Measurements from ENCODE around the gene TCERG1L. TPM values are rescaled to one million over a fixed set of nuclear protein-coding genes. Genes with fewer than 3 reads are reported as not detected.

Gene TCERG1L
- total RNA-seq, 1 experiment from 2014 or later, result not detected

DNA sequence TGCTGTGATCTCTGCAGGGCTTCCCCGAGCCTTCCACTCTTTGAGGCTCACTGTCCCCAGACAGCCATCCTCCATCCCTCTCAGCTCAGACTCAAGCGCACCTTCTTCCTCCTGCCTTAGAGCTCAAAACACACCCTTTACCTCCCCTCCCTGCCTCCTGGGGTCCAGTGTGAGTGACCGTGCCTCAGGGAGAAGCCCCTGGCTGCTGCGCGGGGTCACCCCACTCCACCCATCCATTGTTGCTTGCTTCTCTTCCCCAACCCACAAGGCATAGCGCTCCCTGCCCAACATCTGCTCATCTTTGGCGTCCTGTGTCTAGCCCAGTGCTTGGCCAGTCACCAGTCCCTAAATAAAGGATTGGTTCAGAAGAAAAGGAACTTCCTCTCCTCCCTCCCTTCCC lies 170.3 kb downstream of the TCERG1L start:
- TF ChIP-seq, protein P1, sequence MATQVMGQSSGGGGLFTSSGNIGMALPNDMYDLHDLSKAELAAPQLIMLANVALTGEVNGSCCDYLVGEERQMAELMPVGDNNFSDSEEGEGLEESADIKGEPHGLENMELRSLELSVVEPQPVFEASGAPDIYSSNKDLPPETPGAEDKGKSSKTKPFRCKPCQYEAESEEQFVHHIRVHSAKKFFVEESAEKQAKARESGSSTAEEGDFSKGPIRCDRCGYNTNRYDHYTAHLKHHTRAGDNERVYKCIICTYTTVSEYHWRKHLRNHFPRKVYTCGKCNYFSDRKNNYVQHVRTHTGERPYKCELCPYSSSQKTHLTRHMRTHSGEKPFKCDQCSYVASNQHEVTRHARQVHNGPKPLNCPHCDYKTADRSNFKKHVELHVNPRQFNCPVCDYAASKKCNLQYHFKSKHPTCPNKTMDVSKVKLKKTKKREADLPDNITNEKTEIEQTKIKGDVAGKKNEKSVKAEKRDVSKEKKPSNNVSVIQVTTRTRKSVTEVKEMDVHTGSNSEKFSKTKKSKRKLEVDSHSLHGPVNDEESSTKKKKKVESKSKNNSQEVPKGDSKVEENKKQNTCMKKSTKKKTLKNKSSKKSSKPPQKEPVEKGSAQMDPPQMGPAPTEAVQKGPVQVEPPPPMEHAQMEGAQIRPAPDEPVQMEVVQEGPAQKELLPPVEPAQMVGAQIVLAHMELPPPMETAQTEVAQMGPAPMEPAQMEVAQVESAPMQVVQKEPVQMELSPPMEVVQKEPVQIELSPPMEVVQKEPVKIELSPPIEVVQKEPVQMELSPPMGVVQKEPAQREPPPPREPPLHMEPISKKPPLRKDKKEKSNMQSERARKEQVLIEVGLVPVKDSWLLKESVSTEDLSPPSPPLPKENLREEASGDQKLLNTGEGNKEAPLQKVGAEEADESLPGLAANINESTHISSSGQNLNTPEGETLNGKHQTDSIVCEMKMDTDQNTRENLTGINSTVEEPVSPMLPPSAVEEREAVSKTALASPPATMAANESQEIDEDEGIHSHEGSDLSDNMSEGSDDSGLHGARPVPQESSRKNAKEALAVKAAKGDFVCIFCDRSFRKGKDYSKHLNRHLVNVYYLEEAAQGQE (IDR thresholded peaks at IDR 0.05; ENCODE audit: insufficient read depth in 1 of 2, low read depth in 2 of 2, low read length in 1 of 2), result no peak
- TF ChIP-seq SIN3A (IDR thresholded peaks at IDR 0.05; ENCODE audit: borderline replicate concordance, insufficient read depth, low read depth, low read length), result no peak
- TF ChIP-seq POLR2AphosphoS5 (IDR thresholded peaks at IDR 0.05; ENCODE audit: low read depth, low read length), result no peak
- no peak for TF ChIP-seq TCF7L2 (IDR thresholded peaks at IDR 0.05; ENCODE audit: low read depth, low read length)
- TF ChIP-seq, protein P2, sequence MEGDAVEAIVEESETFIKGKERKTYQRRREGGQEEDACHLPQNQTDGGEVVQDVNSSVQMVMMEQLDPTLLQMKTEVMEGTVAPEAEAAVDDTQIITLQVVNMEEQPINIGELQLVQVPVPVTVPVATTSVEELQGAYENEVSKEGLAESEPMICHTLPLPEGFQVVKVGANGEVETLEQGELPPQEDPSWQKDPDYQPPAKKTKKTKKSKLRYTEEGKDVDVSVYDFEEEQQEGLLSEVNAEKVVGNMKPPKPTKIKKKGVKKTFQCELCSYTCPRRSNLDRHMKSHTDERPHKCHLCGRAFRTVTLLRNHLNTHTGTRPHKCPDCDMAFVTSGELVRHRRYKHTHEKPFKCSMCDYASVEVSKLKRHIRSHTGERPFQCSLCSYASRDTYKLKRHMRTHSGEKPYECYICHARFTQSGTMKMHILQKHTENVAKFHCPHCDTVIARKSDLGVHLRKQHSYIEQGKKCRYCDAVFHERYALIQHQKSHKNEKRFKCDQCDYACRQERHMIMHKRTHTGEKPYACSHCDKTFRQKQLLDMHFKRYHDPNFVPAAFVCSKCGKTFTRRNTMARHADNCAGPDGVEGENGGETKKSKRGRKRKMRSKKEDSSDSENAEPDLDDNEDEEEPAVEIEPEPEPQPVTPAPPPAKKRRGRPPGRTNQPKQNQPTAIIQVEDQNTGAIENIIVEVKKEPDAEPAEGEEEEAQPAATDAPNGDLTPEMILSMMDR (IDR thresholded peaks at IDR 0.05), result no peak
- Histone ChIP-seq H3K36me3 (ENCODE audit: control insufficient read depth, insufficient read depth, low read length) (no peaks in the 10 kb centered on the region), H3K27ac (ENCODE audit: low read length) (no peak overlapping the region), H3K9me3 (ENCODE audit: control insufficient read depth, insufficient read depth, low read depth, low read length) (no peaks in the 10 kb centered on the region), H3K27me3 (ENCODE audit: control insufficient read depth, insufficient read depth, low read length) (peaks cover 11% of the 10 kb centered on the region), H3K4me1 (ENCODE audit: control insufficient read depth, insufficient read depth, low read length) (no peaks in the 10 kb centered on the region), H3K4me3 (ENCODE audit: low read depth in 2 of 2, low read length in 2 of 2) (no peak overlapping the region)
- POLR2A ChIA-PET, result no interaction called here
- CTCF ChIA-PET, result no interaction called here
- no TSS peak for BruUV-seq (replicated peaks)
- intact Hi-C loops (cut with micrococcal nuclease; ENCODE audit: unreplicated experiment), result no loop called here
- ATAC-seq (no peak), DNase-seq (ENCODE audit: low read depth, low spot score) (no peak)
- in situ Hi-C loops (cut with HindIII; ENCODE audit: low pct_unique_long_range_greater_than_20kb, low sequenced_read_pairs), result no loop called here

DNA sequence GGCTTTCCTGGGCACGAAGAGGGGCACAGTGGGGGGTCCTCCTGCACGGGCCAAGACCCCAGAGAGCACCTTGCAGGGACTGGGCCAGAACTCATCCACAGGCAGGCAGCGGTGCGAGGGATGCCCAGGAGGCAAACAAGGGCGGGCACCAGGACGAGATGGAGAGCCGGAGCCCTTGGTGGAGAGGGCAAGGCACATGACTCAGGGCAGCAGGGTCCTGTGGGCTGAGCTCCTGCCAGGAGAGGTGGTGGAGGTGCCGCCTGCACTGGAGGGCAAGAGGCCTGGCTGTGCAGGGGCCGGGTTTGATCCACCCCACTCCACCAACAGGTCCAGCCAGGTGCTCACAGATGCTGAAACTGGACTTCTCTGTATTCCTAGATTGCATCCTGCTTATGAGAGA lies 170.9 kb downstream of the TCERG1L start:
- Histone ChIP-seq H3K27me3 (ENCODE audit: control insufficient read depth, insufficient read depth, low read length) (peaks cover 11% of the 10 kb centered on the region), H3K36me3 (ENCODE audit: control insufficient read depth, insufficient read depth, low read length) (no peaks in the 10 kb centered on the region), H3K9me3 (ENCODE audit: control insufficient read depth, insufficient read depth, low read depth, low read length) (no peaks in the 10 kb centered on the region), H3K4me3 (ENCODE audit: low read depth in 2 of 2, low read length in 2 of 2) (no peak overlapping the region), H3K4me1 (ENCODE audit: control insufficient read depth, insufficient read depth, low read length) (no peaks in the 10 kb centered on the region), H3K27ac (ENCODE audit: low read length) (no peak overlapping the region)
- in situ Hi-C loops (cut with HindIII; ENCODE audit: low pct_unique_long_range_greater_than_20kb, low sequenced_read_pairs), result no loop called here
- TF ChIP-seq, protein P1 (IDR thresholded peaks at IDR 0.05; ENCODE audit: insufficient read depth in 1 of 2, low read depth in 2 of 2, low read length in 1 of 2), result no peak
- TF ChIP-seq, protein P2 (IDR thresholded peaks at IDR 0.05), result no peak
- no peak for TF ChIP-seq SIN3A (IDR thresholded peaks at IDR 0.05; ENCODE audit: borderline replicate concordance, insufficient read depth, low read depth, low read length)
- DNase-seq (ENCODE audit: low read depth, low spot score) (no peak), ATAC-seq (no peak)
- POLR2A ChIA-PET, result no interaction called here
- no TSS peak for BruUV-seq (replicated peaks)
- CTCF ChIA-PET, result no interaction called here
- intact Hi-C loops (cut with micrococcal nuclease; ENCODE audit: unreplicated experiment), result no loop called here

Data from Panc1 (cell line).